Kidney (tissue), 14 donors: ENCODE results near the gene KCNIP3. TPM values are rescaled to one million over a fixed set of nuclear protein-coding genes. Genes with fewer than 3 reads are reported as not detected.

ENCODE experiments used
- DNase-seq, 5 donors: peaks; one replicate each; pipeline ENCODE4 v3.0.0-alpha.2; 2013 to 2020
- FAIRE-seq: peaks from 2 replicates; lab custom pipeline; 2012; peaks lifted over from hg19 to GRCh38; lab: Jason Lieb, UNC
- H3K27ac ChIP-seq, 2 donors: one replicate each; pipeline ENCODE4 v1.7.0; 2013; ENCODE audit warnings: low read depth in 2 of 2, low read length in 2 of 2, inconsistent platforms in 1 of 2
- H3K27me3 ChIP-seq: one replicate; pipeline ENCODE4 v1.7.1; 2013; ENCODE audit warnings: low read length, inconsistent platforms; ENCODE audit not compliant: control insufficient read depth, insufficient read depth
- H3K36me3 ChIP-seq, 3 donors: one replicate each; pipeline versions ENCODE4 v1.7.0 to v1.7.1; 2013; ENCODE audit warnings: low read length in 3 of 3, control low read depth in 1 of 3, inconsistent platforms in 1 of 3; ENCODE audit not compliant: insufficient read depth in 3 of 3, control insufficient read depth in 2 of 3
- H3K4me1 ChIP-seq, 3 donors: one replicate each; pipeline versions ENCODE4 v1.7.0 to v1.7.1; 2013; ENCODE audit warnings: low read length in 3 of 3, inconsistent platforms in 1 of 3, low read depth in 1 of 3; ENCODE audit not compliant: control insufficient read depth in 2 of 3, insufficient read depth in 2 of 3
- H3K4me3 ChIP-seq, 3 donors: one replicate each; pipeline versions ENCODE4 v1.7.0 to v1.8.1; 2013; ENCODE audit warnings: low read length in 3 of 3, control low read depth in 1 of 3, inconsistent platforms in 1 of 3
- H3K9ac ChIP-seq, 3 donors: one replicate each; pipeline versions ENCODE4 v1.7.0 to v1.7.1; 2013; ENCODE audit warnings: low read length in 3 of 3, control low read depth in 1 of 3, inconsistent platforms in 1 of 3
- H3K9me3 ChIP-seq, 3 donors: one replicate each; pipeline versions ENCODE4 v1.7.0 to v1.7.1; 2013; ENCODE audit warnings: low read length in 3 of 3, control low read depth in 1 of 3, inconsistent platforms in 1 of 3; ENCODE audit not compliant: control insufficient read depth in 2 of 3, insufficient read depth in 1 of 3
- CTCF ChIP-seq: IDR thresholded peaks from 3 replicates; pipeline ENCODE4 v1.5.1; 2012; ENCODE audit warnings: mild to moderate bottlenecking, moderate library complexity, borderline replicate concordance; ENCODE audit not compliant: insufficient read depth; ENCODE audit errors: extremely low read depth
- intact Hi-C: fragments of 100-400 bp; cut with DNase I; formaldehyde crosslinking; loops from one replicate; pipeline ENCODE4 v1.11.1; 2022
- polyA plus RNA-seq: library from polyadenylated mRNA; stranded (reverse); fragments of 350-450 nt; fragmentation: Illumina TruSeq; extraction: RNeasy Lipid Tissue Mini Kit (QIAGEN cat#74804); gene quantifications from one replicate; pipeline ENCODE4 v1.2.3, GENCODE V29; 2014; ENCODE audit warnings: low read depth, low replicate concordance; ENCODE audit not compliant: insufficient read depth
- total RNA-seq: library from RNA; stranded (reverse); fragmentation: NEBNext Ultra II Directional; extraction: Animal tissue kit (Norgen Biotek cat#: 25700); gene quantifications from one replicate; pipeline ENCODE4 v1.2.1, GENCODE V29; 2021
- donor health status: control.
- donor health status: control.
- donor health status: control.
- donor health status: control.
- donor health status: control.
- donor health status: DM: yes; HTN: yes; CAD: no.
- donor health status: Normal renal cell carcinoma (clear cell type).

Gene KCNIP3
- total and polyA plus RNA-seq, 2 donors from 2014 or later, result 14.8 to 27.6 TPM

GRCh38 chr2:95329401-95329800 lies 32.3 kb downstream of the KCNIP3 start:
- no peak for TF ChIP-seq CTCF
- H3K9ac ChIP-seq, result no peak overlapping the region
- H3K4me3 ChIP-seq, result no peak overlapping the region
- H3K27me3 ChIP-seq, result no peaks in the 10 kb centered on the region
- peak in 1 of 5 donors; percentile 69 for DNase-seq
- no peaks in the 10 kb centered on the region for H3K9me3 ChIP-seq
- peaks cover 0 to 10% (median 0%) of the 10 kb centered on the region in 3 donors for H3K4me1 ChIP-seq
- no peak for FAIRE-seq
- no peaks in the 10 kb centered on the region for H3K36me3 ChIP-seq
- no peak overlapping the region for H3K27ac ChIP-seq
- intact Hi-C loops, result no loop called here

GRCh38 chr2:95329891-95330793 lies 33.0 kb downstream of the KCNIP3 start:
- intact Hi-C loops, result no loop called here
- H3K4me3 ChIP-seq, result no peak overlapping the region
- no peaks in the 10 kb centered on the region for H3K36me3 ChIP-seq
- no peaks in the 10 kb centered on the region for H3K9me3 ChIP-seq
- DNase-seq (peak in 2 of 5 donors; percentile 53 to 80), FAIRE-seq (no peak)
- no peak overlapping the region for H3K9ac ChIP-seq
- peak; percentile 10 for TF ChIP-seq CTCF
- H3K27ac ChIP-seq, result no peak overlapping the region
- peaks cover 0 to 12% (median 0%) of the 10 kb centered on the region in 3 donors for H3K4me1 ChIP-seq
- H3K27me3 ChIP-seq, result no peaks in the 10 kb centered on the region

- Histone ChIP-seq H3K9ac (no peak overlapping the region), H3K9me3 (no peaks in the 10 kb centered on the region), H3K27ac (no peak overlapping the region), H3K36me3 (no peaks in the 10 kb centered on the region), H3K27me3 (no peaks in the 10 kb centered on the region), H3K4me3 (no peak overlapping the region), H3K4me1 (peaks cover 0 to 12% (median 0%) of the 10 kb centered on the region in 3 donors)
- intact Hi-C loops, result no loop called here
- DNase-seq, result peak in 1 of 5 donors; percentile 47
- TF ChIP-seq CTCF, result no peak
- no peak for FAIRE-seq
These were observed 33.7 kb downstream of the KCNIP3 start for GRCh38 chr2:95330794-95331338.
